ENCODE data around the gene KRT27.

KRT27 gene

GRCh38 chr17:40809721-40810421 lies 27.5 kb upstream of the KRT27 start:
- no peak for DNase-seq

GRCh38 chr17:40806131-40806530 lies 23.8 kb upstream of the KRT27 start:
- DNase-seq, result no peak

- peak; percentile 70 for DNase-seq
Measured at GRCh38 chr17:40803617-40804082, 21.3 kb upstream of the KRT27 start.

GRCh38 chr17:40801157-40801556 lies 18.8 kb upstream of the KRT27 start:
- DNase-seq, result no peak

- no peak for DNase-seq
Measured at GRCh38 chr17:40800381-40800780, 18.0 kb upstream of the KRT27 start.

GRCh38 chr17:40799859-40800258 lies 17.5 kb upstream of the KRT27 start, which contains the start of gene KRT28:
Gene KRT28 (minus strand): TSS chr17:40799959. CDS start chr17:40799893, 66 bp downstream.
- no peak for DNase-seq

GRCh38 chr17:40796846-40797245 lies 14.5 kb upstream of the KRT27 start:
- DNase-seq, result no peak

- no peak for DNase-seq
Measured at GRCh38 chr17:40795019-40795667, 12.8 kb upstream of the KRT27 start.

- no peak for DNase-seq
Measured at GRCh38 chr17:40794466-40794865, 12.1 kb upstream of the KRT27 start.

GRCh38 chr17:40793832-40794231 lies 11.5 kb upstream of the KRT27 start:
- DNase-seq, result no peak

GRCh38 chr17:40791787-40792436 lies 9.6 kb upstream of the KRT27 start:
- DNase-seq, result no peak

- DNase-seq, result no peak
Measured at GRCh38 chr17:40791111-40791510, 8.8 kb upstream of the KRT27 start.

GRCh38 chr17:40779181-40779909 lies 3.0 kb downstream of the KRT27 start:
- DNase-seq, result peak; percentile 6

- DNase-seq, result no peak
Measured at GRCh38 chr17:40778461-40778860, 3.9 kb downstream of the KRT27 start.

GRCh38 chr17:40777971-40778370 lies 4.4 kb downstream of the KRT27 start:
- no peak for DNase-seq

GRCh38 chr17:40777459-40777858 lies 4.9 kb downstream of the KRT27 start:
- no peak for DNase-seq

- DNase-seq, result no peak
Measured at GRCh38 chr17:40775945-40776344, 6.4 kb downstream of the KRT27 start.

- no peak for DNase-seq
Measured at GRCh38 chr17:40772101-40772500, 10.2 kb downstream of the KRT27 start, which contains the start of gene KRT26. Gene KRT26 (minus strand): TSS chr17:40772201. CDS start chr17:40772113, 88 bp downstream.

GRCh38 chr17:40765657-40766056 lies 16.7 kb downstream of the KRT27 start:
- no peak for DNase-seq

- no peak for DNase-seq
Measured at GRCh38 chr17:40763752-40764151, 18.6 kb downstream of the KRT27 start.

- DNase-seq, result no peak
Measured at GRCh38 chr17:40760105-40761016, 22.0 kb downstream of the KRT27 start.

- no peak for DNase-seq
Measured at GRCh38 chr17:40755231-40755630, 27.1 kb downstream of the KRT27 start, which contains the start of gene KRT25. Gene KRT25 (minus strand): TSS chr17:40755331. CDS start chr17:40755271, 60 bp downstream.

All from stimulated activated CD4-positive, alpha-beta T cell treated with anti-CD3 and anti-CD28 coated beads, Interleukin-12 subunit alpha, Interleukin-12 subunit beta, amount 100 ng/mL, for 4 hours (primary cell).